OCI-LY1 (cell line): ENCODE data around the gene ORM2.

Experiments used
- H2AFZ ChIP-seq: fragments of 200-600 bp; sonication (generic), shearing (Covaris generic); 2 replicates; pipeline ENCODE4 v1.6.0; 2014; ENCODE audit warnings: antibody characterized with exemption, mild to moderate bottlenecking, low read length
- H3F3A ChIP-seq: fragments of 200-600 bp; sonication (generic), shearing (Covaris generic); 2 replicates; pipeline ENCODE4 v1.6.0; 2014; ENCODE audit warnings: mild to moderate bottlenecking, antibody characterized with exemption, low read length, moderate library complexity; ENCODE audit not compliant: insufficient read depth
- H3K27ac ChIP-seq: fragments of 200-600 bp; sonication (generic); 2 replicates; pipeline ENCODE4 v1.5.1; 2014; ENCODE audit warnings: low read length, mixed run types, mild to moderate bottlenecking, low read depth; ENCODE audit not compliant: poor library complexity, severe bottlenecking
- H3K27me3 ChIP-seq: fragments of 200-600 bp; sonication (generic); 2 replicates; pipeline ENCODE4 v1.6.0; 2014; ENCODE audit warnings: antibody characterized with exemption, mild to moderate bottlenecking, low read length, moderate library complexity; ENCODE audit not compliant: insufficient read depth
- H3K36me3 ChIP-seq: fragments of 200-600 bp; sonication (generic); 2 replicates; pipeline ENCODE4 v1.6.1; 2014; ENCODE audit warnings: mild to moderate bottlenecking, antibody characterized with exemption, low read length, moderate library complexity, mixed read lengths; ENCODE audit not compliant: insufficient read depth
- H3K4me1 ChIP-seq: fragments of 200-600 bp; sonication (generic); 2 replicates; pipeline ENCODE4 v1.5.1; 2014; ENCODE audit warnings: mild to moderate bottlenecking, low read length, moderate library complexity; ENCODE audit not compliant: insufficient read depth, severe bottlenecking
- H3K4me2 ChIP-seq: fragments of 200-600 bp; sonication (generic), shearing (Covaris generic); 2 replicates; pipeline ENCODE4 v1.6.1; 2014; ENCODE audit warnings: low read length
- H3K4me3 ChIP-seq: fragments of 200-600 bp; sonication (generic); 2 replicates; pipeline ENCODE4 v1.5.1; 2014; ENCODE audit warnings: low read length, low read depth, mild to moderate bottlenecking, mixed read lengths; ENCODE audit not compliant: poor library complexity, severe bottlenecking
- H3K79me2 ChIP-seq: fragments of 200-600 bp; shearing (Covaris generic); 2 replicates; pipeline ENCODE4 v1.6.1; 2016; ENCODE audit warnings: mixed run types, low read length, mixed read lengths; ENCODE audit not compliant: insufficient read depth
- H3K9ac ChIP-seq: fragments of 200-600 bp; sonication (generic), shearing (Covaris generic); 2 replicates; pipeline ENCODE4 v1.6.1; 2014; ENCODE audit warnings: mild to moderate bottlenecking, low read length, mixed read lengths
- H3K9me2 ChIP-seq: fragments of 200-600 bp; sonication (generic), shearing (Covaris generic); 2 replicates; pipeline ENCODE4 v1.6.1; 2014; ENCODE audit warnings: low read depth, mild to moderate bottlenecking, low read length, mixed read lengths
- H3K9me3 ChIP-seq: fragments of 200-600 bp; shearing (Covaris generic); 2 replicates; pipeline ENCODE4 v1.6.1; 2014; ENCODE audit warnings: low read length, mixed read lengths
- H4K20me1 ChIP-seq: fragments of 200-600 bp; sonication (generic), shearing (Covaris generic); 2 replicates; pipeline ENCODE4 v1.6.0; 2016; ENCODE audit warnings: mild to moderate bottlenecking, low read length; ENCODE audit not compliant: insufficient read depth
- EZH2 ChIP-seq: fragments of 200-600 bp; sonication (generic), shearing (Covaris generic); IDR thresholded peaks from 2 replicates; pipeline ENCODE4 v1.8.0; 2017; ENCODE audit warnings: borderline replicate concordance, mixed run types, mild to moderate bottlenecking, antibody characterized with exemption, low read length, moderate library complexity, mixed read lengths
- TF ChIP-seq, protein P1 (sequence below): fragments of 200-600 bp; sonication (generic), shearing (Covaris generic); IDR thresholded peaks from 2 replicates; pipeline ENCODE4 v1.5.1; 2017; ENCODE audit warnings: mild to moderate bottlenecking, antibody characterized with exemption, low read length, moderate library complexity, mixed read lengths

The ORM2 gene

GRCh38 chr9:114302727-114303126, 26.9 kb upstream of the ORM2 start:
- no peak for TF ChIP-seq EZH2
- TF ChIP-seq, protein P1, sequence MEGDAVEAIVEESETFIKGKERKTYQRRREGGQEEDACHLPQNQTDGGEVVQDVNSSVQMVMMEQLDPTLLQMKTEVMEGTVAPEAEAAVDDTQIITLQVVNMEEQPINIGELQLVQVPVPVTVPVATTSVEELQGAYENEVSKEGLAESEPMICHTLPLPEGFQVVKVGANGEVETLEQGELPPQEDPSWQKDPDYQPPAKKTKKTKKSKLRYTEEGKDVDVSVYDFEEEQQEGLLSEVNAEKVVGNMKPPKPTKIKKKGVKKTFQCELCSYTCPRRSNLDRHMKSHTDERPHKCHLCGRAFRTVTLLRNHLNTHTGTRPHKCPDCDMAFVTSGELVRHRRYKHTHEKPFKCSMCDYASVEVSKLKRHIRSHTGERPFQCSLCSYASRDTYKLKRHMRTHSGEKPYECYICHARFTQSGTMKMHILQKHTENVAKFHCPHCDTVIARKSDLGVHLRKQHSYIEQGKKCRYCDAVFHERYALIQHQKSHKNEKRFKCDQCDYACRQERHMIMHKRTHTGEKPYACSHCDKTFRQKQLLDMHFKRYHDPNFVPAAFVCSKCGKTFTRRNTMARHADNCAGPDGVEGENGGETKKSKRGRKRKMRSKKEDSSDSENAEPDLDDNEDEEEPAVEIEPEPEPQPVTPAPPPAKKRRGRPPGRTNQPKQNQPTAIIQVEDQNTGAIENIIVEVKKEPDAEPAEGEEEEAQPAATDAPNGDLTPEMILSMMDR, result no peak

GRCh38 chr9:114303571-114303970, 26.1 kb upstream of the ORM2 start:
- H3K27me3 ChIP-seq, result peaks cover 9% of the 10 kb centered on the region
- no peaks in the 10 kb centered on the region for H3K36me3 ChIP-seq
- no peaks in the 10 kb centered on the region for H3F3A ChIP-seq

More at GRCh38 chr9:114302727-114303126, 26.9 kb upstream of the ORM2 start:
- no peaks in the 10 kb centered on the region for H4K20me1 ChIP-seq
- H3K36me3 ChIP-seq, result no peaks in the 10 kb centered on the region
- H3K9me2 ChIP-seq, result no peaks in the 10 kb centered on the region
- no peak overlapping the region for H3K9ac ChIP-seq
- no peaks in the 10 kb centered on the region for H3K9me3 ChIP-seq
- no peaks in the 10 kb centered on the region for H3F3A ChIP-seq
- no peak overlapping the region for H3K4me2 ChIP-seq
- H3K4me3 ChIP-seq, result no peak overlapping the region
- no peak overlapping the region for H3K27ac ChIP-seq
- no peak overlapping the region for H2AFZ ChIP-seq
- peaks cover 6% of the 10 kb centered on the region; the same call in 1 of the 2 replicates for H3K27me3 ChIP-seq
- H3K4me1 ChIP-seq, result no peaks in the 10 kb centered on the region
- H3K79me2 ChIP-seq, result no peaks in the 10 kb centered on the region

DNA sequence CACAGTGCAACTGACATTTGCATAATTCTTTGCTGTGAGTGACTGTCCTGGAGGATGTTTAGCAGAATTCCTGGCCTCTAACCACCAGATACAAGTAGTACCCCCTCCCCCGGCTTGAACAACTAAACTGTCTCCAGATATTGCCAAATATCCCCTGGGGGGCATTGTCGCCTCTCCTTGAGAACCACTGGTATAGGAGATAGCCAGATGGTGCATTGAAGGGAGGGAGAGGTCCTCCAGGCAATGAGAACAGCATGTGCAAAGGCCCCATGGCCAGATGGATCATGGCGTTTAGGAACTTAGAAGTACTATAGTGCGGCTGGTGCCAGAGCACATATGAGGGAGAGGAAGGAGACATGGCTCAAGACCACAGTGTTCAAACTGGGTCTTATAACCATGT, 25.7 kb upstream of the ORM2 start:
- Histone ChIP-seq H4K20me1 (no peaks in the 10 kb centered on the region), H3K9ac (no peak overlapping the region), H3F3A (no peaks in the 10 kb centered on the region), H3K36me3 (no peaks in the 10 kb centered on the region), H3K4me1 (no peaks in the 10 kb centered on the region), H3K79me2 (no peaks in the 10 kb centered on the region), H3K9me2 (no peaks in the 10 kb centered on the region), H3K27ac (no peak overlapping the region), H3K9me3 (no peaks in the 10 kb centered on the region), H3K27me3 (peaks cover 10% of the 10 kb centered on the region), H2AFZ (no peak overlapping the region), H3K4me3 (no peak overlapping the region), H3K4me2 (no peak overlapping the region)
- TF ChIP-seq, protein P1, result no peak
- TF ChIP-seq EZH2, result no peak

More at GRCh38 chr9:114303571-114303970, 26.1 kb upstream of the ORM2 start:
- H3K79me2 ChIP-seq, result no peaks in the 10 kb centered on the region
- H3K4me2 ChIP-seq, result no peak overlapping the region
- H3K9me2 ChIP-seq, result no peaks in the 10 kb centered on the region
- no peaks in the 10 kb centered on the region for H3K4me1 ChIP-seq
- H4K20me1 ChIP-seq, result no peaks in the 10 kb centered on the region
- H3K9ac ChIP-seq, result no peak overlapping the region
- TF ChIP-seq, protein P1, result no peak
- TF ChIP-seq EZH2, result no peak
- H2AFZ ChIP-seq, result no peak overlapping the region
- H3K27ac ChIP-seq, result no peak overlapping the region
- H3K9me3 ChIP-seq, result no peaks in the 10 kb centered on the region
- no peak overlapping the region for H3K4me3 ChIP-seq
